GM19043 (cell line): ENCODE data around the gene TUBB3.
"Not testable (repeated sequence)": the region's sequence is repeated elsewhere in the genome, so short reads cannot be mapped to it uniquely, and the experiment has no call there.

Source experiments
- ATAC-seq: cut with Tn5 transposase; IDR thresholded peaks from one replicate; pipeline ENCODE4 v1.9.1; 2021; ENCODE audit warnings: low read depth; ENCODE audit not compliant: unreplicated experiment

The TUBB3 gene

DNA sequence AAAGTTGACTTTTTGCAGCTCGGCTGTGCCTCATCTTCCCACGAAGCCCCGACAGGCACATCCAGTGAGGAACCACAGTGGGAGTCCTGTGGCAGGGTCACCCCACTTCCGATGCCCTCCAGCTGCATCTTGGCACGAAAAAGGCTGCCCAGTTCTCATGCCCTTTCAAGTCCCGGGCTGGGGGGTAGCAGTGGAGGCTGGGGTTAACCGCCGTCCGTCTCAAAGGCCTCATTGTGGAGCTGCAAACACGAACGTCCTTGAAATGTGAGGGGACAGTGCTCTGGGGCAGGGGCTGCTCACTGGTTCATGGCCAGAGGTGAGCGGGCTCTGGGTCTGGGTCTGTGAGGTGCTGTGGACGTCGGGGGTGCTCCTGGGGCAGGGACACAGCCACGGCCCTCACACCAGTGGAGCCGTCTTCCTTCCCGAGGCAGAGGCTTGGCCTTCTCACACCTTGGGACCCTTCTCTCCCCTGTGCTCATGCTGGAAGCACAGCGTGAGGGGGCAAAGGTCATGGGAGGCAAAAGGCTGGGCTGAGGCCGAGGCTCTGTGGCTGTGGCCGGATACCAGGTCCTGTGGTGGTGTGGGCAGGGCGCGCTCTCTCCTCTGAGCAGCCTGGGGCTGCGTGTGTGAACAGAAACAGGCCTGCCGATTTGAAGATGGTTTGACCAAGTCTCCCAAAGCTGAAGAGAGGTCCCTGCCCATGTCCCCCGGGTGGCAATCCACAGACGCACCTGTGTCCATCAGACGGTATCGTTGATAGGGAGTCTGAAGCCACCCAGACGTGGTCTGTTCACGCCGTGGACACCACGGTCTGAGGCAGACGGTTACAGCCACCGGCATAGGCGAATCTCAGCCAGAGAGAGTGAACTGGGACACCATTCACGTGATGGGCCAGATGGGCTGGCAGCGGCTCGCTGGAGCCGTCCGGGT lies 7.6 kb upstream of the TUBB3 start:
- ATAC-seq, result no peak

GRCh38 chr16:89917773-89918452 lies 5.2 kb upstream of the TUBB3 start:
- peak; percentile 70 for ATAC-seq

- no peak for ATAC-seq
Measured at GRCh38 chr16:89918453-89919347, 4.4 kb upstream of the TUBB3 start, which contains the start of gene MC1R. Gene MC1R (plus strand): TSS chr16:89918862. CDS start chr16:89919259, 397 bp downstream.

DNA sequence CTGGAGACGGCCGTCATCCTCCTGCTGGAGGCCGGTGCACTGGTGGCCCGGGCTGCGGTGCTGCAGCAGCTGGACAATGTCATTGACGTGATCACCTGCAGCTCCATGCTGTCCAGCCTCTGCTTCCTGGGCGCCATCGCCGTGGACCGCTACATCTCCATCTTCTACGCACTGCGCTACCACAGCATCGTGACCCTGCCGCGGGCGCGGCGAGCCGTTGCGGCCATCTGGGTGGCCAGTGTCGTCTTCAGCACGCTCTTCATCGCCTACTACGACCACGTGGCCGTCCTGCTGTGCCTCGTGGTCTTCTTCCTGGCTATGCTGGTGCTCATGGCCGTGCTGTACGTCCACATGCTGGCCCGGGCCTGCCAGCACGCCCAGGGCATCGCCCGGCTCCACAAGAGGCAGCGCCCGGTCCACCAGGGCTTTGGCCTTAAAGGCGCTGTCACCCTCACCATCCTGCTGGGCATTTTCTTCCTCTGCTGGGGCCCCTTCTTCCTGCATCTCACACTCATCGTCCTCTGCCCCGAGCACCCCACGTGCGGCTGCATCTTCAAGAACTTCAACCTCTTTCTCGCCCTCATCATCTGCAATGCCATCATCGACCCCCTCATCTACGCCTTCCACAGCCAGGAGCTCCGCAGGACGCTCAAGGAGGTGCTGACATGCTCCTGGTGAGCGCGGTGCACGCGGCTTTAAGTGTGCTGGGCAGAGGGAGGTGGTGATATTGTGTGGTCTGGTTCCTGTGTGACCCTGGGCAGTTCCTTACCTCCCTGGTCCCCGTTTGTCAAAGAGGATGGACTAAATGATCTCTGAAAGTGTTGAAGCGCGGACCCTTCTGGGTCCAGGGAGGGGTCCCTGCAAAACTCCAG lies 3.4 kb upstream of the TUBB3 start:
- ATAC-seq, result no peak

GRCh38 chr16:89920723-89921122 lies 2.4 kb upstream of the TUBB3 start:
- no peak for ATAC-seq

DNA sequence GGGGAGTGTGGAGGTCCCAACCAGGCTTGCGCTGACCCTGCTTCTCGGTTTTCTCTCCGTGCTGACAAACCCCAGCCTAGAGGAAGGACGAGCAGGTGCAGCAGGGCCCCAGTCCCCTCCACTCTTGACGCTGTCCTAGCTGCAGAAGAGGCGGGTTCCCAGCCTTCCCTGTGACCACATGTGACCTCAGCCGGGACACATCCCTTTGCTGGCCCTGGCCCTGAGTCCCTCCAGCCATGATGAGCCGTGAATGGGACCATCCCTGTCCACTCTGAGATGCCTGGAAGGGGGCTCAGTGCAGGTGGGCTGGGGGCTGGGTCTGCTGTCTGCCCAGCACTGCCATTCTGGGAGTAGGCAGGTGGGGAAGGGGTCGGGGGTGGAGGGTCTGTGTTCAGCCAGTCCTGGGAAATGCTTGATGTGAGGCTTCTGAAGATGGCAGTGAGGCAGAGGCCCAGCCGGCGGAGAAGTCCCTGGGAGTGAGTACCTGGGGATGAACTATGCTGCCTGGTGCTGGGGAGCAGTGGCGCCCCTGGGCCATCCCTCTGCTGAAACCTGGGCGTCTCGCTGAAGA lies 1.9 kb upstream of the TUBB3 start:
- ATAC-seq, result no peak

GRCh38 chr16:89921702-89922476 lies 1.3 kb upstream of the TUBB3 start:
- no peak for ATAC-seq

- no peak for ATAC-seq
Measured at GRCh38 chr16:89922477-89922883, 662 bp upstream of the TUBB3 start.

DNA sequence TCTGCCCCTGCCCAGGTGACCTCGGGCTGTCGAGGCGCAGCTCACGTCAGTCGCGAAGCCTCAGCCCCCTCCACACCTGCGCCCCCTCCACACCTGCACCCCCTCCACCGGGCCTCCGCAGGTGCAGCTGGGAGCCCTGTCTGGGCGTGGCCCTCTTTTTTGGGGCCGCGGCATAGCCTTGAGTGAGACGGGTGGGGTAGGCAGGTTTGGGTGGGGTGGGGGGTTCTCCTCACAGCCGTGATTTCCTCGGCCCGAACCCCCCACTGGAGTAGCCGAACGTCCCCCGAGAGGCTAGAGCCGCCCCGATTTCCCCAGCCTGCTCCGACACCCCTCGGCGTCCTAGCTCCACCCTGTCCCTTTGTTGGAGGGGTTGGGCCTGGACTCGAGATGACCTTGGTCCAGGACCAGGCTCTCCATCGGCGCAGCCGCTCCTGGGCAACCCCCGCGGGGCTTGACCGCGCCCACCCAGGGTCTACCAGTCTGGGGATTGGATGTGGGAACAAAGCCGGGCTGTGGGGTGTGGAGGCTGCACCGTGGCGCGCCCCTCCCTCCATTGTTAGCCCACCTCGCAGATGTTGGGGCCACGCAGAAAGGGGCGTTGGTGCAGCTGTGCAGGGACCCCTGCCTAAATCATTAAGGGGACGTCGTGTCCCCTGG lies 626 bp downstream of the TUBB3 start:
- no peak for ATAC-seq

DNA sequence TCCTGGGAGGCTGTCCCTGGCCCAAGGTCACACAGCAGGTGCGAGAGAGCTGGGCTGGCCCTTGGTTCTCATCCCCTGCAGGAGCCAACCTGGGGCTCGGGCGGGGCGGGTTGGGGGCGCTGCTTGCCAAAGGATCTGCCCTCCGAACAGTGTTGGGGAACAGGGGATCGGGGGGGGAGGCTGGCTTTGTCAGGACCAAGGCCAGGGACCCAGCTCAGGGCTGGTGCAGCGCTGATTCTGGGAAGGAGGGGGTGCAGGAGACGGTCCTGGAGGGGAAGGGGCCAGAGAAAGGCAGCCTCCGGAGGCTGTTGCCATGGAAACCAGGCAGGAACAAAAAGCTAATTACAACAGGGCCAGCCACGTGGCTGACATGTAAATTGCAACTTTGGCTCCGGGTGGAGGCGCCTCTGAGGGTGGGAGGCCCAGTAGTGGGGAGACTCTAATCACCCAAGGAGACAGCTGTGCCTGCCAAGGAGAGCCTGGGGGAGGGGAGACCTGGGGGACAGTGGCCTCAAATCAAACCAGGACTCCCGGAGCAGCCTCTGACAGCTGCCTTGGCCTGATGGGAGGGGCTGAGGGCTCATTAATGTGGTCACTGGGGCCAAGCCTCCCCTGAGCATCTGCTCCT lies 1.3 kb downstream of the TUBB3 start:
- ATAC-seq, result no peak

DNA sequence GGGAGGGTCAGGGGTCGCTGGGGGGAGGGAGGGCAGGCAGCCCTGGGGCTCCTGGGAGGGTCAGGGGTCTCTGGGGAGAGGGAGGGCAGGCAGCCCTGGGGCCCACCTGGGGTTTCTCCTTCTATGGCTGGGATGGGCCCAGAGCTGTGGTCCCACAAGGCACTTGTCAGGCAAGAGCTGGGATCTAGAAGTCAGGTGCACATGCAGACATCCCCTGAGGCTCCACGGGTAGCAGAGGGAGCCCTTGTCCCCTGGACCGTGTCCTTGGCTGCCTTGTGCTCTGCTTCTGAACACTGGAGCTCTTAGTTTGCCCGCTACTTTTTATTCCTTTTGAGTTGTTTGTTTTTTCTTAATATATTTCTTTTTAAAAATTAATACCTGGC lies 1.8 kb downstream of the TUBB3 start:
- ATAC-seq, result no peak

DNA sequence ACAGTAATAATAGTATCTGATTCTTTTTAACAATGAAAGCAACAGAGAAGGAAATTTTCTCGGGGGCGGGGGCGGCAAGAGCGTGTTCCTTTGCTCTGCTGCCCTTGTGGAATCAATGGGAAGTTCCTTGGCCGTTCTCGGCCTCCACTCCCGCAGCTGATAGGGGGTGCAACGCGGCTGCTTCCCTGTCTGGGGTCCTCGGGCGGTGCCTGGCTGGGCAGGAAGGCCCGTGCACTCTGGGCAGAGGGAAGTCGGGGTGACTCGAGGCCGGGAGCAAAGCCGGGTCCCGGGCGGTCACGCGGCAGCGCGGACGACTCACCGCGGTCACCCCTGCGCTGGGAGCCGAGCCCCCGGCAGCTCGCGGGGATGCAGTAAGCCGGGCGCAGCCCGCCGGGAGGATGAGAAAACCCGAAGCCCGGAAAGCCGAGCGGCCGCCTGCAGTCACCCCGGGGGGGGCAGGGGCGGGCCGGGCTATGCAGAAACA lies 2.5 kb downstream of the TUBB3 start:
- ATAC-seq, result no peak

DNA sequence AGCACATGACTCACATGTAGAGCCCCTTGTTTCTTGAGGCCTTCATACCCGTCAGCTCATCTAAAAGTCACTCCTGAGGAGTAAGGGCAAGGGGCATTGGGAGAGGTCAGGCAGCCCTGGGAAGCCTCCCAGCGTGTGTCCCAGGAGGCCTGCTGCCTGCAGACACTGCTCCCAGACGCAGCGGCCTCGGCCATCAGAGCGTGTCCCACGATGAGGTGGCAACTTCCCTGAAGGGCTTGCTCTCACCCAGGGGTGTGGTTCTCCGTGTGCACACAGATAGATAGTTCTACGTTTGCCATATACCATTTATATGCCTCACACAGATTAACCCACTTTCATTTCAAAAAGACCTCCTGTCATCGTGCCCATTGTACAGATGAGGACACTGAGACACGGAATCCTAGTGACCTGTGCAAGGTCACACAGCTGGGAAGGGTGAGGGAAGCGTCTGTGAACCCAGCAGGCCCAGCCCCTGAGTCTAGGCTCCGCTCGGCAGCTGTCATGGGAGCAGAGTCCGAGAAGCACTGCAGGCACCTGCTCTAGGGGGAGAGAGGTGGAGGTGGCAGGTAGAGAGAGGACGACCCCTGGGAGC lies 8.3 kb downstream of the TUBB3 start:
- ATAC-seq, result no peak

GRCh38 chr16:89931964-89932363 lies 8.8 kb downstream of the TUBB3 start:
- ATAC-seq, result no peak

DNA sequence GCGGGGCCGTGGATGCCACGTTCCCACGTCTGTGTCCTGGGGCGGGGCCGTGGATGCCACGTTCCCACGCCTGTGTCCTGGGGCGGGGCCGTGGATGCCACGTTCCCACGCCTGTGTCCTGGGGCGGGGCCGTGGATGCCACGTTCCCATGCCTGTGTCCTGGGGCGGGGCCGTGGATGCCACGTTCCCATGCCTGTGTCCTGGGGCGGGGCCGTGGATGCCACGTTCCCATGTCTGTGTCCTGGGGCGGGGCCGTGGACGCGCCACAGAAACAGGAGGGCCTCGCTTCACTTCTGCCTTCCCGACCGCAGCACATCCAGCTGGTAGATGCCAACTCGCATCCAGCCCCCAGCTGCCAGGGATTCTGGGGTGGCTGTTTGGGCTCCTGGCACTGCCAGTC lies 10.9 kb downstream of the TUBB3 start:
- ATAC-seq, result not testable (repeated sequence)

DNA sequence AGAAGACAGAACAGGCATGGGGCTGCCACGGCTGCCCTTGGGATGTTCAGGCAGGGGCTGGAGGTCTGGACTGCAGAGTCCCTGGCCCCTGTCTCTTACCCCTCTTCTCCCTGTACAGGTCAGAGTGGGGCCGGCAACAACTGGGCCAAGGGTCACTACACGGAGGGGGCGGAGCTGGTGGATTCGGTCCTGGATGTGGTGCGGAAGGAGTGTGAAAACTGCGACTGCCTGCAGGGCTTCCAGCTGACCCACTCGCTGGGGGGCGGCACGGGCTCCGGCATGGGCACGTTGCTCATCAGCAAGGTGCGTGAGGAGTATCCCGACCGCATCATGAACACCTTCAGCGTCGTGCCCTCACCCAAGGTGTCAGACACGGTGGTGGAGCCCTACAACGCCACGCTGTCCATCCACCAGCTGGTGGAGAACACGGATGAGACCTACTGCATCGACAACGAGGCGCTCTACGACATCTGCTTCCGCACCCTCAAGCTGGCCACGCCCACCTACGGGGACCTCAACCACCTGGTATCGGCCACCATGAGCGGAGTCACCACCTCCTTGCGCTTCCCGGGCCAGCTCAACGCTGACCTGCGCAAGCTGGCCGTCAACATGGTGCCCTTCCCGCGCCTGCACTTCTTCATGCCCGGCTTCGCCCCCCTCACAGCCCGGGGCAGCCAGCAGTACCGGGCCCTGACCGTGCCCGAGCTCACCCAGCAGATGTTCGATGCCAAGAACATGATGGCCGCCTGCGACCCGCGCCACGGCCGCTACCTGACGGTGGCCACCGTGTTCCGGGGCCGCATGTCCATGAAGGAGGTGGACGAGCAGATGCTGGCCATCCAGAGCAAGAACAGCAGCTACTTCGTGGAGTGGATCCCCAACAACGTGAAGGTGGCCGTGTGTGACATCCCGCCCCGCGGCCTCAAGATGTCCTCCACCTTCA lies 11.7 kb downstream of the TUBB3 start:
- ATAC-seq, result no peak
